ENCODE measurements around the gene PTPN14.
"Not testable (repeated sequence)": the region's sequence is repeated elsewhere in the genome, so short reads cannot be mapped to it uniquely, and the experiment has no call there.

The PTPN14 gene

DNA sequence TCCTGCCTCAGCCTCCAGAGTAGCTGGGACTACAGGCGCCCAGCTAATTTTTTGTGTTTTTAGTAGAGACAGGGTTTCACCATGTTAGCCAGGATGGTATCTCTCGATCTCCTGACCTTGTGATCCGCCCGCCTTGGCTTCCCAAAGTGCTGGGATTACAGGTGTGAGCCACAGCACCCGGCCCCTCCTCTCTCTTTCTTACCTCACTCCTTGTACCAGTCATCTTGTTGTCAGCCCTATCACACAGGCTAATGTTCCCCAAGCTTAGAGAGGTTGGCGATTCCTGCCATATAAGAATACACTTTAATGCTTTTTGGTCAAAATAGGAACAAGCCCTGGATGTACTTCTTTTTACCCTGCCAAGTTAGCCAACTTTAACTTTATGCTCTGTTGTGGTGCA, 57.2 kb downstream of the PTPN14 start:
- H2AFZ ChIP-seq (ENCODE audit: low read length, unreplicated experiment); H3K4me3 ChIP-seq (ENCODE audit: low read depth, low read length); H3K27ac ChIP-seq (ENCODE audit: low read depth, low read length); H3K36me3 ChIP-seq (ENCODE audit: insufficient read depth, low read length); H3K27me3 ChIP-seq (ENCODE audit: insufficient read depth, low read length): not testable (repeated sequence)
- Histone ChIP-seq H3K4me1 (ENCODE audit: control insufficient read depth, insufficient read depth, low read length, unreplicated experiment) (peaks cover 29% of the 10 kb centered on the region), H3K79me2 (ENCODE audit: control insufficient read depth, insufficient read depth, low read length, unreplicated experiment) (peaks cover 84% of the 10 kb centered on the region)

DNA sequence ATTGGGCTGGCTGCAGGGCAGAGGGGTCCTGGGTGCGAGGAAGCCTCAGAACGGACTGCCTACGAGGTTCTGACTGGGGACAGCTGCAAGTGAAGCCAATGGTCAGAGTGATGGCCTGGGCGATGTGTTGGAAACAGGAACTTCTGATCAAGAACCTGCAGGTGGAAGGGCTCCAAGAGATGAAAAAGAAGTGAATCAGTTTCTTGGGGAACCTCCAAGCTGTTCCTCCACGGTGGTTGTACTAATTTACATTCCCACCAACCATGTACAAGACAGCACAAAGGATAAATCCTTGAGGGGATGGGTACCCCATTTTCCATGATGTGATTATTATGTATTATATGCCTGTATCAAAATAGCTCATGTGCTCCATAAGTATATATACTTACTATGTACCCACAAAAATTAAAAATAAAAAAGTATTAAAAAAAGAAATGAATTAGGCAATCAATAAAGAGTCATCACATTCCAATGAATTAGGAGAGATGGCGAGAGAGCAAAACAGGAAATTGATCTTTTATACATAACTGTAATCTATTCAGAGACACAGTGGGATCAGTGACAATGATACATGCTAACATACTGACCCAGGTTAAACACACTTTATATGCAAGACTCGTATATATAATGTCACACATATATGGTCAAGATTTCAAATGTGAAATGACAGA, 58.1 kb downstream of the PTPN14 start:
- H3K27me3 ChIP-seq (ENCODE audit: insufficient read depth, low read length), result no peaks in the 10 kb centered on the region
- H3K4me3 ChIP-seq (ENCODE audit: low read depth, low read length), result no peak overlapping the region
- H3K4me1 ChIP-seq (ENCODE audit: control insufficient read depth, insufficient read depth, low read length, unreplicated experiment), result peaks cover 28% of the 10 kb centered on the region
- peak overlapping the region; percentile 30 for H3K27ac ChIP-seq (ENCODE audit: low read depth, low read length)
- H3K79me2 ChIP-seq (ENCODE audit: control insufficient read depth, insufficient read depth, low read length, unreplicated experiment), result peaks cover 84% of the 10 kb centered on the region
- H3K36me3 ChIP-seq (ENCODE audit: insufficient read depth, low read length), result 0 out of 2 replicates have a peak, but pooled peaks cover 2% of the 10 kb centered on the region
- no peak overlapping the region for H2AFZ ChIP-seq (ENCODE audit: low read length, unreplicated experiment)

DNA sequence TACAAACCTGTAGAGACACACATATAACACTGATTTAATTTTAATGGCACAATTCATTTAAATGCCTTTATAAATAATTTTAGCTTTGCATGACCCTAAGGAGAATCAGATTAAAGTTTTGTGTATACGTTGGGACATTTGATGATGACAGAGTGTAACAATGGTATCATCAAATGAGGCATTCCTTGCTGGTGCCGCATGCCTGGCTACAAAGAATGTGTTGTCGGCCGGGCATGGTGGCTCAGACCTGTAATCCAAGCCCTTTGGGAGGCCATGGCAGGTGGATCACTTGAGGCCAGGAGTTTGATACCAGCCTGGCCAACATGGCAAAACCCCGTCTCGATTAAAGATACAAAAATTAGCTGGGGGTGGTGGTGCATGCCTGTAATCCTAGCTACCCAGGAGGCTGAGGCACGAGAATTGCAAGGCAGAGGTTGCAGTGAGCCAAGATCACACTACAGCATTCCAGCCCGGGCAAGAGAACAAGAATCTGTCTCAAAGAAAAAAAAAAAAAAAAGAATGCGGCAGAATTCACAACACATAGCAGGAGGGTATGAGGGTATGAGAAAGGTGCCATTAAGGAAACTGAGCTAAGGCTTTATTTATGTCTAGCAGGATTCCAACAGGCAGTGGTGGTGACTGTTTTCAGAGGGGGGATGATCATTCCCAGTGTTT, 58.9 kb downstream of the PTPN14 start:
- H3K79me2 ChIP-seq (ENCODE audit: control insufficient read depth, insufficient read depth, low read length, unreplicated experiment), result peaks cover 86% of the 10 kb centered on the region
- no peak overlapping the region for H2AFZ ChIP-seq (ENCODE audit: low read length, unreplicated experiment)
- no peak overlapping the region for H3K4me3 ChIP-seq (ENCODE audit: low read depth, low read length)
- peaks cover 24% of the 10 kb centered on the region for H3K4me1 ChIP-seq (ENCODE audit: control insufficient read depth, insufficient read depth, low read length, unreplicated experiment)
- no peaks in the 10 kb centered on the region for H3K27me3 ChIP-seq (ENCODE audit: insufficient read depth, low read length)
- H3K36me3 ChIP-seq (ENCODE audit: insufficient read depth, low read length), result 0 out of 2 replicates have a peak, but pooled peaks cover 2% of the 10 kb centered on the region
- peak overlapping the region; percentile 30; the same call in 1 of the 2 replicates for H3K27ac ChIP-seq (ENCODE audit: low read depth, low read length)

DNA sequence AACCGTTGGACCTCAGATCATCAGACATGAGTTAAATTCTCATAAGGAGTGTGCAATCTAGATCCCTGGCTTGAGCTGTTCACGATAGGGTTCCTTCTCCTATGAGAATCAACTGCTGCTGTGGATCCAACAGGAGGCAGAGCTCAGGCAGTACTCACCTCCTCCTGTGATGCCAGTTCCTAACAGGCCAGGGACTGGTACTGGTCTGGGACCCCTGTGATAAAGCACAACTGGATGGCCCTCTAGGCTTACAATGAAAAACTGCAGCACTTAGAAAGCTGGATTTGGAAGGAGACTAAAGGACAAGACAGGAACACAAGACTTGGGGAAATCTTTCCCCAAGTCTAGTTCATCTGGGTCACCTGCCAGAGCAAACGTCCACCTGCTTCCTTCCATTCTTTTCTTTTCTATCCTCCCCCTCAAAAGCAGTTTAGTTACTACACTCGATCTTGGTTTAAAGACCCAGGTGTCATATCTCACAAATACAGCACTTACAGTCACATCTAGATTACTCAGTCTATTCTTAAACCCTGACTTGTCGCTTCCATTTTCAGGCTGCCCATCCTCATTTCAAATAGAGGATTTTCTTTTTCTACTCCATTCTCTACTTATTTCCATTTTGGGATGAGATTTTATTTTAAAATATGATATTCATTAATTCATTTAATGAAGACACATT, 59.8 kb downstream of the PTPN14 start:
- H3K27me3 ChIP-seq (ENCODE audit: insufficient read depth, low read length), result no peaks in the 10 kb centered on the region
- H3K36me3 ChIP-seq (ENCODE audit: insufficient read depth, low read length), result 0 out of 2 replicates have a peak, but pooled peaks cover 2% of the 10 kb centered on the region
- H3K79me2 ChIP-seq (ENCODE audit: control insufficient read depth, insufficient read depth, low read length, unreplicated experiment), result peaks cover 86% of the 10 kb centered on the region
- no peak overlapping the region for H2AFZ ChIP-seq (ENCODE audit: low read length, unreplicated experiment)
- no peak overlapping the region for H3K27ac ChIP-seq (ENCODE audit: low read depth, low read length)
- H3K4me1 ChIP-seq (ENCODE audit: control insufficient read depth, insufficient read depth, low read length, unreplicated experiment), result peaks cover 24% of the 10 kb centered on the region
- H3K4me3 ChIP-seq (ENCODE audit: low read depth, low read length), result no peak overlapping the region

DNA sequence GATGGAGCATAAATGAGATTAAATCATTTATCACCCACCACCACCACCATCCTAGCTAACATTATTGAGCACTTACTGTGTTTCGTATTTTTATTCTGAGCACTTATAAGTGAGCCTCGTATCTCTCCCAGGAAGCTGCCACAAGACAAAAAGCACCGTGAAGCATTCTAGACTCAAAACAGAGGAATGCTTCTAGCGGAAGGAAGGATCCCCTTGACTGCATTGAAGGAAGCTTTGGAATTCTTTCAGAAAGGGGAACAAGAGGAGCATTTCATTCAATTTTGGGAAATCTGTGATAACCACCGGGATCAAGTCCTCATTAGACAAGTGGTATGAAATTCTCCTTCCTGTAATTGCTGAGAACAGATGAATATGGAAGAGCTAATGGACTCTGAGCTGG, 66.3 kb downstream of the PTPN14 start:
- H2AFZ ChIP-seq (ENCODE audit: low read length, unreplicated experiment), result no peak overlapping the region
- no peak overlapping the region for H3K4me3 ChIP-seq (ENCODE audit: low read depth, low read length)
- H3K4me1 ChIP-seq (ENCODE audit: control insufficient read depth, insufficient read depth, low read length, unreplicated experiment), result no peaks in the 10 kb centered on the region
- H3K27ac ChIP-seq (ENCODE audit: low read depth, low read length), result no peak overlapping the region
- no peaks in the 10 kb centered on the region for H3K27me3 ChIP-seq (ENCODE audit: insufficient read depth, low read length)
- H3K36me3 ChIP-seq (ENCODE audit: insufficient read depth, low read length), result peaks cover 7% of the 10 kb centered on the region; the same call in 1 of the 2 replicates
- H3K79me2 ChIP-seq (ENCODE audit: control insufficient read depth, insufficient read depth, low read length, unreplicated experiment), result peaks cover 85% of the 10 kb centered on the region

DNA sequence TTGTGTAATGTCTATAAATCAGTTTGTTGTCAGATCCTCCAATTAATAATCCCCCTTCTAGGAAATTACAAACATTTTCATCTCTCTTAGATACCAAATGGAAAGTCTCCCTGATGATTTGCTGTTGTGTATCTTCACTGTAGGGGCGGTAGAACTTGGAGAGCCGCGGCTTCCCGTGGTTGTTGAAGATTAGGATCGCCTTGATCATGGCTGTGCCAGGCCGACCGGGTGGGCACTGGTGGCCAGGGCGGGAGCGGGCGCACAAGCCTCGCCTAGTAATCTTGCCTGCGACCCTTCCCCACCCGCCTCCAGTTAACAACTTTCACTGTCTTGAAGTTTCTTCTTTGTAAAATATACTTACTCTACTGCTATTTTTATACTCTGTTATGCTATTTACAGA, 68.2 kb downstream of the PTPN14 start:
- not testable (repeated sequence) for H3K4me3 ChIP-seq (ENCODE audit: low read depth, low read length); H3K4me1 ChIP-seq (ENCODE audit: control insufficient read depth, insufficient read depth, low read length, unreplicated experiment); H3K27ac ChIP-seq (ENCODE audit: low read depth, low read length); H2AFZ ChIP-seq (ENCODE audit: low read length, unreplicated experiment); H3K27me3 ChIP-seq (ENCODE audit: insufficient read depth, low read length); H3K36me3 ChIP-seq (ENCODE audit: insufficient read depth, low read length)
- H3K79me2 ChIP-seq (ENCODE audit: control insufficient read depth, insufficient read depth, low read length, unreplicated experiment), result peaks cover 82% of the 10 kb centered on the region

DNA sequence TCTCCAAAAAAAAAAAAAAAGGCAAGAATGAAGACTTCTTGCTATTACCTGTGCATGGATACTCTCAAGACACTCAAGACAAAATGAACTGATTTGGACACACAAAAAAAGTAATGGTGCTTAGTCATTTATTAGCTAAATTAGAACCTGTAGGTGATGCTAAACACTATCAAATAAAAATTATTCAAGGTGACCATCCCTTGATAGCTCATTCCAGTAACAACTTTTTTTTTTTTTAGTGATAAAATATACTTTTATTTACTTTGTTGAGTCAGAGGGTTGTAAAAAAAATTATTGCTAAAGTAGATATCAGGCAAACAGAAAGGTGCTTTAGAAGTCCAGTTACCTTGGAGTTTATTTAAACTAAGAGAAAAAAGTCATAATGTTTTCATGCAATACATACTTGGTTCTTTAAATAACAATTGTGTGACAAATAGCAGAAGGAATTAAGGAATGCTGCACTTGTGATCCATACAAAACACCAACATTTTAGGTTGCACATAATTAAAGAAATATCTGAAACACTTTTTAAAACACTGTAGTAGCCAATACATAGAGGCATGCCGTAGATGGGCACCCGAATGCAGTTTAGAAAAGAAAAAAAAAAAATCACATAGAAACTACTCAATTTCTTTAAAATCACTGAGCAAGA, 69.3 kb downstream of the PTPN14 start:
- H2AFZ ChIP-seq (ENCODE audit: low read length, unreplicated experiment); H3K4me3 ChIP-seq (ENCODE audit: low read depth, low read length); H3K27me3 ChIP-seq (ENCODE audit: insufficient read depth, low read length); H3K36me3 ChIP-seq (ENCODE audit: insufficient read depth, low read length); H3K27ac ChIP-seq (ENCODE audit: low read depth, low read length): not testable (repeated sequence)
- peaks cover 80% of the 10 kb centered on the region for H3K79me2 ChIP-seq (ENCODE audit: control insufficient read depth, insufficient read depth, low read length, unreplicated experiment)
- peaks cover 13% of the 10 kb centered on the region for H3K4me1 ChIP-seq (ENCODE audit: control insufficient read depth, insufficient read depth, low read length, unreplicated experiment)

DNA sequence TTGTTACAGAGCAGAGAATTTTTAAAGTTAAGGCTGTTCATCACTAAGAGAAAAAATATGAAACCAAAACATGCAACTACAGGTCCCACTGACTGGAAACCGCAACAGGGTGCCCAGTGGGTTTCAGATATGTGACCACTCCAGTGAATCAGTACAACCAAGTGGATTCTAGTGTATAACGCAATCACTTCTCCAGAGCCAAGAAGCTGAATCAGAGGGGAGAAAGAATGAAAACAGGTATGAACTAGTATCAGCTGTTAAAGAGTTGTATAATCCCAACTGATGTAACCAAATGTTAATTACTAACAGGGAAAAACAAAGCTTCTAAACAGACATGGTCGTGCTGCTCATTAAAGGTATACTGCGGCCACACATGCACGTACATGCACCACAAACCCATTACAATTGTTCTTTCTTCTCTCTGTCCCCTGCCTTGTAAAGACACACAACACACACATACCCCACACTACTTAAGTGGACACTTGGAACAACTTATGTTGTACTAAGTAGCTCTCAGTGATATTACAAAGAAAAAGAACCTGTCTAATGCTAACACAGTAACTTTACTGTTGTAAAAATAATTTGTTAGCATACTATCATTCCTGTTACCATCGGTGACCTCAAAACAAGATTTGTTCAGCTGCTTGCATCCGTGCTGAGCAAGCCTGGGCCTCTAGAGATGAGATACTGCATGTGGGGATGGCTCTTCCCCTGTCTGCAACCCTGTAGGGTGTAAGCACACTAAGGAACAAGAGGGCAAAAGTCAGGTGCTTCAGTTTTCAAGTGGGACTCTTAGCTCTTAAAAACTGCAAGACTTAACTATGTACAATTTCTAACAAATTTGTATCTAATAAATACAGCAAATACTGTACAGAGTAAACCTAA, 74.2 kb downstream of the PTPN14 start:
- Histone ChIP-seq H3K36me3 (ENCODE audit: insufficient read depth, low read length) (no peaks in the 10 kb centered on the region), H3K27ac (ENCODE audit: low read depth, low read length) (peak overlapping the region; percentile 91), H3K79me2 (ENCODE audit: control insufficient read depth, insufficient read depth, low read length, unreplicated experiment) (peaks cover 81% of the 10 kb centered on the region), H3K27me3 (ENCODE audit: insufficient read depth, low read length) (no peaks in the 10 kb centered on the region), H3K4me3 (ENCODE audit: low read depth, low read length) (peak overlapping the region; percentile 55), H3K4me1 (ENCODE audit: control insufficient read depth, insufficient read depth, low read length, unreplicated experiment) (peaks cover 60% of the 10 kb centered on the region), H2AFZ (ENCODE audit: low read length, unreplicated experiment) (no peak overlapping the region)

DNA sequence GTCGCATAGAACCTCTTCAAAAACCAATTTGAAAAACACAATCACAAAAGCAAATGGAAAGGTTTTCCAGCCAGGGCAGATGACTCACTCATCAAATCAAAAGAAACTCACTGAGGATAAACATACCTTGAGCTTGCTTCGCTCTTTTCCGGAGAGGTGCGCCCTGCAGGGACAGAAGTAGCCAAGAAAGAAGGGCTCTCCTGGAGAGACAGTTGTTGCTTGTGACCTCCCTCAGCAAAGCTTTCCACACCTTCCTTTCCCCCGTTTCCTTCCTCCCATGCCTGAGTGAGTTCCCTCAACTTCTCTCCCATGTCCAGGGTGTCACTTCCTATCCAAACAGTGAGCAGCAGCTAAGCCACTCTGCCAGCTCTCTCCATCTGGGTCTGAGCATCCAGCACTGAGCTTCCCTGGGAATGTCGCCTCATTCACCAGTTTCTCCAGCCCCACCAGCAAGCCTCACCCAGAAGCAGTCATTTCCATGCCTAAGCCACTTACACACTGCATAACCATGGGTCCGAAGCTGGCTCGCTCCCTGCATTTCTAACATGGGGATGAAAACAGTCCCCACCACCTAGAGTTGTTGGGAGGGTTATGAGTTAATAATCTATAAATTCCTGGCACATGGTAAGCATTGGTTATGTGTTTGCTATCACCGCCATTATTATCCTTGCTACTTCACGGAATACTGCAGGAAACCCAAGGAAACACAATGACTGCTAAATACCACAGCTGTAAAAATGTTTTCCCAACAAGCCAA, 75.0 kb downstream of the PTPN14 start:
- H2AFZ ChIP-seq (ENCODE audit: low read length, unreplicated experiment), result no peak overlapping the region
- H3K79me2 ChIP-seq (ENCODE audit: control insufficient read depth, insufficient read depth, low read length, unreplicated experiment), result peaks cover 89% of the 10 kb centered on the region
- no peaks in the 10 kb centered on the region for H3K36me3 ChIP-seq (ENCODE audit: insufficient read depth, low read length)
- no peaks in the 10 kb centered on the region for H3K27me3 ChIP-seq (ENCODE audit: insufficient read depth, low read length)
- H3K4me3 ChIP-seq (ENCODE audit: low read depth, low read length), result peak overlapping the region; percentile 55
- peaks cover 69% of the 10 kb centered on the region for H3K4me1 ChIP-seq (ENCODE audit: control insufficient read depth, insufficient read depth, low read length, unreplicated experiment)
- H3K27ac ChIP-seq (ENCODE audit: low read depth, low read length), result peak overlapping the region; percentile 91

Data from ACC112 (cell line).